ENCODE measurements around the gene DCAF7. TPM values are rescaled to one million over a fixed set of nuclear protein-coding genes. Genes with fewer than 3 reads are reported as not detected.

DCAF7 gene
- total RNA-seq, 1 experiment from 2014 or later: 144 TPM

DNA sequence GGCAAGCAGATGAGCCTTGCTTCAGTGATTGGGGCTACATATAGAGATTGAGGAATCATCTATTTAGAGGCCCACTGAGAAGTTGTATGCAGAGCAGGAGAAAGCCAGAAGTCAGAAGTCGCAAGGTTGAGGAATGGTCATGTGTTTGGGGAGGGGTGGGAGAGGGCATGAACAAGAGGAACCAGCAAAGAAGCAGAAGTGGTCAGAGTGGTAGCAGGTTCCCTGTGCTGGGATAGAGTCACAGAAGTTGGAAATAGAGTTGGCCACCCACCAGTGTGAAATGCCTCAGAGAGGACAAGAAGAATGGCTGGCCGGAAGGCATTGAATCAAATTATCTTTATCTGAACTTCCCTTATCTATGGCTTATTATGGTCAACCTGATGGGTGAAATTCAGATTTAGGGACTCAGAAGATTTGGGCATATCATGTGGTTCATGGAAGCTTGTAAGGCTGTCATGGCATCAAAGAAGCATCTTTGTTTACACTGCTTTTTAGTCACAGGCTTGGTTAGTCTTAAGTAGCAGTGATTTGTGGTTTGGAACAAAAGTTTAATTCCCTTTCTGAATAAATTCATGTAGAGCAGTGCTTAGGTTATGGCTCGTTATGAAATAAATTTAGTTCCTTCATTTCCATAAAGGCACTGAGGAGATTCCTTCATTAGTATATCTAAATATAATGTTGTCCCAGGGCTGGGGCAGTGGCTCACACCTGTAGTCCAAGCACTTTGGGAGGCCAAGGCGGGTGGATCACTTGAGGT lies 91.6 kb downstream of the DCAF7 start:
- CTCF ChIA-PET: no interaction called here

More for the DNA sequence above, 91.6 kb downstream of the DCAF7 start:
- Histone ChIP-seq H3K27me3 (ENCODE audit: insufficient read depth, low read length) (no peaks in the 10 kb centered on the region), H3K4me3 (replicated peaks in 1 of 2; ENCODE audit: low read depth in 1 of 2, low read length in 2 of 2) (no peak overlapping the region), H3K9ac (ENCODE audit: low read length) (no peak overlapping the region), H3K27ac (ENCODE audit: low read depth, low read length) (no peak overlapping the region), H3K79me2 (ENCODE audit: insufficient read depth, low read length) (no peaks in the 10 kb centered on the region), H3K9me3 (ENCODE audit: control insufficient read depth in 1 of 2, insufficient read depth in 1 of 2, low read depth in 1 of 2, low read length in 2 of 2) (no peaks in the 10 kb centered on the region), H3K9me2 (ENCODE audit: insufficient read depth) (no peaks in the 10 kb centered on the region), H3K36me3 (ENCODE audit: control insufficient read depth in 1 of 2, insufficient read depth in 2 of 2, low read length in 2 of 2) (no peaks in the 10 kb centered on the region), H2AFZ (ENCODE audit: low read depth, low read length, poor library complexity, severe bottlenecking) (no peak overlapping the region), H4K20me1 (ENCODE audit: insufficient read depth) (no peaks in the 10 kb centered on the region), H3K4me2 (ENCODE audit: low read length) (no peak overlapping the region), H3K4me1 (ENCODE audit: control insufficient read depth in 1 of 2, insufficient read depth in 2 of 2, low read length in 2 of 2) (peaks cover 2% of the 10 kb centered on the region in 2 experiments; a peak in 3 of 4 replicates)
- ChIA-PET RAD21 (ENCODE audit: low non-redundant PET in 1 of 2, low total read pairs in 2 of 2, uncharacterized antibody in 2 of 2, unreplicated experiment in 2 of 2) (no interaction called here), POLR2A (no interaction called here)
- TF ChIP-seq POLR2AphosphoS5 (IDR thresholded peaks at IDR 0.05; ENCODE audit: low read depth, low read length) (no peak), SRF (IDR thresholded peaks at IDR 0.05; ENCODE audit: low read depth) (no peak), YY1 (IDR thresholded peaks at IDR 0.05; ENCODE audit: extremely low read depth, insufficient replicate concordance, low read depth, low read length) (no peak), ZNF274 (IDR thresholded peaks at IDR 0.05; ENCODE audit: low read depth, low read length) (no peak), CEBPB (IDR thresholded peaks at IDR 0.05; ENCODE audit: low read depth) (no peak), EZH2 (IDR thresholded peaks at IDR 0.05) (no peak), ZFX (IDR thresholded peaks at IDR 0.05) (no peak), CBX3 (IDR thresholded peaks at IDR 0.05; ENCODE audit: low read depth) (no peak), SIN3A (IDR thresholded peaks at IDR 0.05; ENCODE audit: low read depth) (no peak), POLR2A (IDR thresholded peaks at IDR 0.05; ENCODE audit: borderline replicate concordance, extremely low read depth, insufficient read depth, insufficient read length) (no peak), FOSL1 (IDR thresholded peaks at IDR 0.05; ENCODE audit: low read depth) (no peak), TCF7L2 (IDR thresholded peaks at IDR 0.05; ENCODE audit: borderline replicate concordance, extremely low read depth, insufficient read depth, insufficient read length) (no peak)
- TF ChIP-seq, protein P1, sequence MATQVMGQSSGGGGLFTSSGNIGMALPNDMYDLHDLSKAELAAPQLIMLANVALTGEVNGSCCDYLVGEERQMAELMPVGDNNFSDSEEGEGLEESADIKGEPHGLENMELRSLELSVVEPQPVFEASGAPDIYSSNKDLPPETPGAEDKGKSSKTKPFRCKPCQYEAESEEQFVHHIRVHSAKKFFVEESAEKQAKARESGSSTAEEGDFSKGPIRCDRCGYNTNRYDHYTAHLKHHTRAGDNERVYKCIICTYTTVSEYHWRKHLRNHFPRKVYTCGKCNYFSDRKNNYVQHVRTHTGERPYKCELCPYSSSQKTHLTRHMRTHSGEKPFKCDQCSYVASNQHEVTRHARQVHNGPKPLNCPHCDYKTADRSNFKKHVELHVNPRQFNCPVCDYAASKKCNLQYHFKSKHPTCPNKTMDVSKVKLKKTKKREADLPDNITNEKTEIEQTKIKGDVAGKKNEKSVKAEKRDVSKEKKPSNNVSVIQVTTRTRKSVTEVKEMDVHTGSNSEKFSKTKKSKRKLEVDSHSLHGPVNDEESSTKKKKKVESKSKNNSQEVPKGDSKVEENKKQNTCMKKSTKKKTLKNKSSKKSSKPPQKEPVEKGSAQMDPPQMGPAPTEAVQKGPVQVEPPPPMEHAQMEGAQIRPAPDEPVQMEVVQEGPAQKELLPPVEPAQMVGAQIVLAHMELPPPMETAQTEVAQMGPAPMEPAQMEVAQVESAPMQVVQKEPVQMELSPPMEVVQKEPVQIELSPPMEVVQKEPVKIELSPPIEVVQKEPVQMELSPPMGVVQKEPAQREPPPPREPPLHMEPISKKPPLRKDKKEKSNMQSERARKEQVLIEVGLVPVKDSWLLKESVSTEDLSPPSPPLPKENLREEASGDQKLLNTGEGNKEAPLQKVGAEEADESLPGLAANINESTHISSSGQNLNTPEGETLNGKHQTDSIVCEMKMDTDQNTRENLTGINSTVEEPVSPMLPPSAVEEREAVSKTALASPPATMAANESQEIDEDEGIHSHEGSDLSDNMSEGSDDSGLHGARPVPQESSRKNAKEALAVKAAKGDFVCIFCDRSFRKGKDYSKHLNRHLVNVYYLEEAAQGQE (IDR thresholded peaks at IDR 0.05; ENCODE audit: low read depth): no peak
- TF ChIP-seq, protein P2, sequence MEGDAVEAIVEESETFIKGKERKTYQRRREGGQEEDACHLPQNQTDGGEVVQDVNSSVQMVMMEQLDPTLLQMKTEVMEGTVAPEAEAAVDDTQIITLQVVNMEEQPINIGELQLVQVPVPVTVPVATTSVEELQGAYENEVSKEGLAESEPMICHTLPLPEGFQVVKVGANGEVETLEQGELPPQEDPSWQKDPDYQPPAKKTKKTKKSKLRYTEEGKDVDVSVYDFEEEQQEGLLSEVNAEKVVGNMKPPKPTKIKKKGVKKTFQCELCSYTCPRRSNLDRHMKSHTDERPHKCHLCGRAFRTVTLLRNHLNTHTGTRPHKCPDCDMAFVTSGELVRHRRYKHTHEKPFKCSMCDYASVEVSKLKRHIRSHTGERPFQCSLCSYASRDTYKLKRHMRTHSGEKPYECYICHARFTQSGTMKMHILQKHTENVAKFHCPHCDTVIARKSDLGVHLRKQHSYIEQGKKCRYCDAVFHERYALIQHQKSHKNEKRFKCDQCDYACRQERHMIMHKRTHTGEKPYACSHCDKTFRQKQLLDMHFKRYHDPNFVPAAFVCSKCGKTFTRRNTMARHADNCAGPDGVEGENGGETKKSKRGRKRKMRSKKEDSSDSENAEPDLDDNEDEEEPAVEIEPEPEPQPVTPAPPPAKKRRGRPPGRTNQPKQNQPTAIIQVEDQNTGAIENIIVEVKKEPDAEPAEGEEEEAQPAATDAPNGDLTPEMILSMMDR (IDR thresholded peaks at IDR 0.05 in 2 of 3, conservative IDR thresholded peaks at IDR 0.05 in 1 of 3; ENCODE audit: borderline replicate concordance in 1 of 3, insufficient read depth in 1 of 3, low read depth in 2 of 3, low read length in 2 of 3): no peak
- TF ChIP-seq, protein P3, sequence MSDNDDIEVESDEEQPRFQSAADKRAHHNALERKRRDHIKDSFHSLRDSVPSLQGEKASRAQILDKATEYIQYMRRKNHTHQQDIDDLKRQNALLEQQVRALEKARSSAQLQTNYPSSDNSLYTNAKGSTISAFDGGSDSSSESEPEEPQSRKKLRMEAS (IDR thresholded peaks at IDR 0.05): no peak
- TF ChIP-seq, protein P4, sequence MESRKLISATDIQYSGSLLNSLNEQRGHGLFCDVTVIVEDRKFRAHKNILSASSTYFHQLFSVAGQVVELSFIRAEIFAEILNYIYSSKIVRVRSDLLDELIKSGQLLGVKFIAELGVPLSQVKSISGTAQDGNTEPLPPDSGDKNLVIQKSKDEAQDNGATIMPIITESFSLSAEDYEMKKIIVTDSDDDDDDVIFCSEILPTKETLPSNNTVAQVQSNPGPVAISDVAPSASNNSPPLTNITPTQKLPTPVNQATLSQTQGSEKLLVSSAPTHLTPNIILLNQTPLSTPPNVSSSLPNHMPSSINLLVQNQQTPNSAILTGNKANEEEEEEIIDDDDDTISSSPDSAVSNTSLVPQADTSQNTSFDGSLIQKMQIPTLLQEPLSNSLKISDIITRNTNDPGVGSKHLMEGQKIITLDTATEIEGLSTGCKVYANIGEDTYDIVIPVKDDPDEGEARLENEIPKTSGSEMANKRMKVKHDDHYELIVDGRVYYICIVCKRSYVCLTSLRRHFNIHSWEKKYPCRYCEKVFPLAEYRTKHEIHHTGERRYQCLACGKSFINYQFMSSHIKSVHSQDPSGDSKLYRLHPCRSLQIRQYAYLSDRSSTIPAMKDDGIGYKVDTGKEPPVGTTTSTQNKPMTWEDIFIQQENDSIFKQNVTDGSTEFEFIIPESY (IDR thresholded peaks at IDR 0.05; ENCODE audit: extremely low read depth, insufficient replicate concordance, low read length): no peak
- intact Hi-C loops (cut with micrococcal nuclease): no loop called here
- ATAC-seq (no peak), DNase-seq (ENCODE audit: low read depth, low spot score) (no peak)
- no TSS peak for BruUV-seq (replicated peaks)
